Ovary (tissue), 9 donors: ENCODE measurements around the gene CELF4. TPM values are rescaled to one million over a fixed set of nuclear protein-coding genes. Genes with fewer than 3 reads are reported as not detected.

ENCODE experiments used
- DNase-seq, 5 donors: peaks; one replicate each; pipeline ENCODE4 v3.0.0-alpha.2; 2019 to 2020
- H3K27ac ChIP-seq, 2 donors: fragments of 200-600 bp; one replicate each; pipeline versions ENCODE4 v1.5.1 to v1.8.0; 2019 to 2022
- H3K27me3 ChIP-seq: fragments of 200-600 bp; one replicate; pipeline ENCODE4 v1.8.0; 2022
- H3K36me3 ChIP-seq: fragments of 200-600 bp; sonication (generic); one replicate; pipeline ENCODE4 v1.5.1; 2019
- H3K4me1 ChIP-seq: one replicate; pipeline ENCODE4 v1.8.1; 2013; ENCODE audit warnings: mild to moderate bottlenecking, moderate library complexity; ENCODE audit not compliant: insufficient read depth
- H3K4me3 ChIP-seq: fragments of 200-600 bp; sonication (generic); one replicate; pipeline ENCODE4 v1.5.1; 2017
- H3K9me3 ChIP-seq, 2 donors: fragments of 200-600 bp in 1 of 2; sonication (generic) in 1 of 2; one replicate each; pipeline versions ENCODE4 v1.5.1 to v1.8.1; 2013 to 2019; ENCODE audit warnings: mild to moderate bottlenecking in 1 of 2, moderate library complexity in 1 of 2
- CTCF ChIP-seq, 3 donors: fragments of 450-650 bp in 2 of 3; fragments of 200-600 bp in 1 of 3; IDR thresholded peaks; one replicate each; pipeline versions ENCODE4 v1.5.1 to v1.8.0; 2016 to 2022; ENCODE audit warnings: antibody characterized with exemption in 3 of 3, mild to moderate bottlenecking in 1 of 3
- EP300 ChIP-seq: sonication (generic); formaldehyde crosslinking; IDR thresholded peaks from one replicate; pipeline ENCODE4 v1.6.1; 2017; ENCODE audit warnings: antibody characterized with exemption
- POLR2A ChIP-seq: fragments of 450-650 bp; IDR thresholded peaks from one replicate; pipeline ENCODE4 v1.6.1; 2017; ENCODE audit warnings: antibody characterized with exemption, mild to moderate bottlenecking, moderate library complexity
- WGBS, 3 donors: extraction: QIAGEN DNeasy Blood & Tissue Kit in 1 of 3; methylation state at CpG; one replicate each; pipeline versions ENCODE4 v1.1.5 to v1.1.7; 2013 to 2017; 5-methylcytosine and 5-hydroxymethylcytosine counted together
- intact Hi-C, 4 donors: fragments of 100-400 bp; cut with DNase I; formaldehyde crosslinking; loops; one replicate each; pipeline versions ENCODE4 v1.11.0 to v1.15.1; 2022 to 2023
- polyA plus RNA-seq, 2 donors: library from polyadenylated mRNA; stranded (reverse); fragments of 200-250 nt in 1 of 2; fragments of 350-450 nt in 1 of 2; fragmentation: Illumina TruSeq in 1 of 2; extraction: RNeasy Lipid Tissue Mini Kit (QIAGEN cat#74804) in 1 of 2; gene quantifications; one replicate each; pipeline ENCODE4 v1.2.3, GENCODE V29; 2013 to 2014
- total RNA-seq, 7 donors: library from RNA; depleted of rRNA in 2 of 7; stranded (reverse); fragments of >200 nt in 2 of 7; fragmentation: NEBNext Ultra II Directional in 3 of 7; extraction: Animal tissue kit (Norgen Biotek cat#: 25700) in 3 of 7; gene quantifications; one replicate each; pipeline versions ENCODE4 v1.1.0 to v1.2.4, GENCODE V29; 2016 to 2023
- donor health status: DM: no; HTN: no; CAD: no; lungs with moderate emphysema.
- donor health status: DM: no; HTN: no; CAD: no.
- donor health status: Bipolar disorder and iron deficiency.
- donor health status: DM: yes; HTN: yes; CAD: no.
- donor health status: DM: no; HTN: no; CAD: no.
- donor health status: DM: yes; HTN: yes; CAD: no.

Gene CELF4
- total and polyA plus RNA-seq, 9 donors: 0.15 to 1.6 (median 1.1) TPM; not detected in 1

- no peak overlapping the region for H3K4me3 ChIP-seq
- TF ChIP-seq EP300 (no peak), CTCF (IDR thresholded peaks at IDR 0.05) (no peak), POLR2A (no peak)
- H3K9me3 ChIP-seq: no peaks in the 10 kb centered on the region
- peaks cover 2% of the 10 kb centered on the region for H3K4me1 ChIP-seq
- H3K36me3 ChIP-seq: no peaks in the 10 kb centered on the region
- intact Hi-C loops: no loop called here
- 16 to 22% (median 17%) methylated on average over 23 of the region's 23 CpGs for WGBS, 3 donors
- DNase-seq: peak in 1 of 5 donors; percentile 32
- H3K27ac ChIP-seq: no peak overlapping the region
- H3K27me3 ChIP-seq: no peaks in the 10 kb centered on the region
Measured at GRCh38 chr18:37334631-37335408, 230.8 kb downstream of the CELF4 start.

GRCh38 chr18:37332628-37333420 lies 232.8 kb downstream of the CELF4 start:
- 73 to 85% (median 81%) methylated on average over 17 of the region's 17 CpGs for WGBS, 3 donors
- no peak for TF ChIP-seq EP300
- no peak for TF ChIP-seq CTCF (IDR thresholded peaks at IDR 0.05)
- TF ChIP-seq POLR2A: no peak

GRCh38 chr18:37332219-37332618 lies 233.4 kb downstream of the CELF4 start:
- Histone ChIP-seq H3K4me1 (peaks cover 2% of the 10 kb centered on the region), H3K36me3 (no peaks in the 10 kb centered on the region), H3K9me3 (no peaks in the 10 kb centered on the region), H3K4me3 (no peak overlapping the region), H3K27me3 (no peaks in the 10 kb centered on the region), H3K27ac (no peak overlapping the region)
- TF ChIP-seq CTCF (IDR thresholded peaks at IDR 0.05) (no peak), POLR2A (no peak), EP300 (no peak)
- WGBS, 3 donors: 86 to 93% (median 89%) methylated on average over 8 of the region's 8 CpGs
- intact Hi-C loops: no loop called here
- DNase-seq: no peak

More at GRCh38 chr18:37332628-37333420, 232.8 kb downstream of the CELF4 start:
- no peak overlapping the region for H3K4me3 ChIP-seq
- intact Hi-C loops: no loop called here
- no peaks in the 10 kb centered on the region for H3K9me3 ChIP-seq
- peaks cover 2% of the 10 kb centered on the region for H3K4me1 ChIP-seq
- no peak for DNase-seq
- H3K27me3 ChIP-seq: no peaks in the 10 kb centered on the region
- no peak overlapping the region for H3K27ac ChIP-seq
- H3K36me3 ChIP-seq: no peaks in the 10 kb centered on the region

- H3K27ac ChIP-seq: no peak overlapping the region
- intact Hi-C loops: no loop called here
- H3K4me3 ChIP-seq: no peak overlapping the region
- TF ChIP-seq EP300: no peak
- TF ChIP-seq POLR2A: no peak
- TF ChIP-seq CTCF (IDR thresholded peaks at IDR 0.05): no peak
- DNase-seq: no peak
- H3K9me3 ChIP-seq: no peaks in the 10 kb centered on the region
- no peaks in the 10 kb centered on the region for H3K27me3 ChIP-seq
- H3K36me3 ChIP-seq: no peaks in the 10 kb centered on the region
- WGBS, 3 donors: 85 to 90% (median 89%) methylated on average over 7 of the region's 7 CpGs
- peaks cover 2% of the 10 kb centered on the region for H3K4me1 ChIP-seq
Measured at GRCh38 chr18:37330173-37330572, 235.4 kb downstream of the CELF4 start.
